GM19025 (cell line): ENCODE data around the gene SRD5A1.

Experiments
- ATAC-seq: cut with Tn5 transposase; IDR thresholded peaks from one replicate; pipeline ENCODE4 v1.9.1; 2021; ENCODE audit warnings: mild to moderate bottlenecking, low read depth, moderate library complexity; ENCODE audit not compliant: unreplicated experiment

Gene SRD5A1, protein sequence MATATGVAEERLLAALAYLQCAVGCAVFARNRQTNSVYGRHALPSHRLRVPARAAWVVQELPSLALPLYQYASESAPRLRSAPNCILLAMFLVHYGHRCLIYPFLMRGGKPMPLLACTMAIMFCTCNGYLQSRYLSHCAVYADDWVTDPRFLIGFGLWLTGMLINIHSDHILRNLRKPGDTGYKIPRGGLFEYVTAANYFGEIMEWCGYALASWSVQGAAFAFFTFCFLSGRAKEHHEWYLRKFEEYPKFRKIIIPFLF

DNA sequence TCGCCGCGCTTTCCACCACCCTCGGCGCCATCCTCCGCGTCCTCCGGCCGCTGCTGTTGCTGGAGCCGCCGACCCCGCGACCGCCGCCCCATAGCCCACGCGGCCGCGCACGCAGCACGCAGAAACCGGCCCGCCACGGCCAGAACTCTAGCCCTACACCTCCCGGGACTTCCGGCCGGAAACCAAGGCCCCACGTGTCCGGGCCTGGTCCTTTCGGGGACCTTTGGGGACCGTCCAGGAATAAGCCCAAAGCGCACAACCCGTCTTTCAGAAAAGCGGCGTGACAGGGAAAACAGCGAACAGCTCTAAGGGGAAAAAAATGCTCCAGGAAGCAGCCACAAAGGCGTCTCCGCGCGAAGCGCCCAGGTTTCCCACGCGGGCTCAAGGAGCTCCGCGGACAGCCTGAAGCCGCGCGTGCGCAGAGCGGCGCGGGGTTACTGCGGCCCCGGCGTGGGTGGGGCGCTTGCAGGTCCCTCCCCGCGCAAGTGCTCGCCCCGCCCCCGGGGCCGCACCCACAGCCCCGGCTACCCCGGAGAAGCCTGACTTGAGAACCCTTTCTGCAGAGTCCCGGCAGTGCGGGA, at the start of gene SRD5A1, which contains the start of gene NSUN2:
Gene SRD5A1, plus strand, starts transcription at position 553 of the 581 bp plus-strand sequence. CDS start 137 bp downstream, outside the sequence.
Gene NSUN2, minus strand, starts transcription at position 157 of the 581 bp plus-strand sequence. Its CDS starts 65 bp downstream, at position 92.
- peak; percentile 88 for ATAC-seq

- no peak for ATAC-seq
These were observed 49.1 kb upstream of the SRD5A1 start for GRCh38 chr5:6584101-6584645.

DNA sequence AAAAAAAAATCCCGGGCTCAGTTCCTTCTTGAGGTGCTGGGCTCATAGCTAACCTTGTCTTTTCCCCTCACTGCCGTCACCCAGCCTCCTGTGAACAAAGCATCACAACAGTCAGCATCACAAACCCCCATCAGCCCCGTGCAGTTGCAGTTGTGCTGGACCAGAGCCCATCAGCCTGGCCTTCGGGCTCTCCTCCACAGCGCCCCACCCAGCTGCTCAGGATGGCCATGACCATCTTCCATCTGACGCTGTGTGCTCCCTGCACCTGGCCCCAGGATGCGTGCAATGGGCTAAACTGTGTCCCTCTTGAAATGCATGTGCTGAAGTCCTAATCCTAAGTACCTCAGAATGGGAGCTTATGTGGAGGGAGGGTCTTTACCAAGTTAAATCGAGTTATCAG, 48.5 kb upstream of the SRD5A1 start:
- ATAC-seq, result no peak

DNA sequence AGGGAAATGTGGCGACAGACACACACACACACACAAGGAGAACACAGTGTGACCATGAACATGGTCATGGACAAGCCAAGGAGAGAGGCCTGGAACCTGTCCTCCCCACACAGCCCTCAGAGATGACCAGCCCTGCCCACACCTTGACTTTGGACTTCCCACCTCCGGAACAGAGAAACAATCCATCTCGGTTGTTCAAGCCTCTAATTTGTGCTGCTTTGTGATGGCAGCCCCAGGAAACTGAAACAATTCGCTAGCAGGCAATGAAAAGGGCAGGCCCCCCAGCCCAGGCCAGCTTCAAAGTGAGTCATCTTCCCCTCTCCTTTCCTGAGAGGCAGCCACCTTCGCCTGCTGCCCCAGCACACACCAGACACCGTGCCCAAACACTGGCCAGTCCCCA, 48.1 kb upstream of the SRD5A1 start:
- no peak for ATAC-seq

- ATAC-seq, result no peak
These were observed 47.1 kb upstream of the SRD5A1 start for GRCh38 chr5:6585939-6586646.

DNA sequence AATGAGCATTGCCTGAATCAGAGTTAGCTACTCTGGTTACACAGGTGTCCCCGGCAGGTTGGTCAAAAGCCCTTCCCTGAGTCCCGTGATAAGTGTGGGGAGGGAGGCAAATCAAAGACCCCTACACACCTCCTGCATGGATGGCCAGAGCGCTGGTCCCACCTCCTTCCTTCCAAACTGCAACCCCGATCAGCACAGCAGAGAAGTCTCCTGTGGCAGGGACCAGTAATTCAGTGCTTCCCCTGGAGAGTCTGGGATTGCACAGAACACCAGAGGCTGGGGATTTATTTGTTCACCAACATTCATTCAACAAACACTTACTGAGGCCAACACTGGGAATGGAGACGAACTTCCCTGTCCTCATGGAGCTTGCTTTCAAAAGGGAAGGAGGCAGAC, 46.6 kb upstream of the SRD5A1 start:
- no peak for ATAC-seq

DNA sequence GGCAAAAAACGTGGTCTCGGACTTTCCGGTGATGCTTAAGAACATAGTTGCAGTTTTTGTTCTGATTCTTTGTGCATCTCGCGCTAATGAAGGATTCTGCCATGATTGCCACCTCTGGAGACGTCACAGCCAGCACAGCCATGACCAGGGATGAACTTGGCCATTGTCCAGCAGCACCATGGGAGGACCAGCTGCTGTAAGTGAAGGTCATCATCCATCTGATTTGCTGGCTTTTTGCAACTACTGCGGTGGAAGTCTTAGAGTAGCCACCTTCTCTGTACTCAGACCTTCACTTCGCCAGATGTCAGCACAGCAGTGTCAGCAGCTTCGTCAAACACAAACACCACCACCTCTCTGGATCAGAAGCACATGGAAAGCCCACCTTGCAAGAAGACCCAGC, 46.1 kb upstream of the SRD5A1 start:
- no peak for ATAC-seq

DNA sequence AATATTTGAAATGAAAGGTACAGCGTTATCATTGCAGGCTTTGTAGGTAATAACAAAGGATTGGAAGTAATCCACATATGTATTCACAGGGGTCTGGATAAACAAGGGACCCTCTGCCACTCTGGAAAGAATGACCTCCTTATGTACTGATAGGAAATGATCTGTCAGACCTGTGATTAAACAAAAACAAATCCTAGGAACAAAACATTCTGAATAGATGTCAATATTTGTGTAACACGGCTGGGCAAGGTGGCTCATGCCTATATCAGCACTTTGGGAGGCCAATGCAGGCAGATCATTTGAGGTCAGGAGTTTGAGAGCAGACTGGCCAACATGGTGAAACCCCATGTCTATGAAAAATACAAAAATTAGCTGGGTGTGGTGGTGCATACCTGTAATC, 42.7 kb upstream of the SRD5A1 start:
- no peak for ATAC-seq

DNA sequence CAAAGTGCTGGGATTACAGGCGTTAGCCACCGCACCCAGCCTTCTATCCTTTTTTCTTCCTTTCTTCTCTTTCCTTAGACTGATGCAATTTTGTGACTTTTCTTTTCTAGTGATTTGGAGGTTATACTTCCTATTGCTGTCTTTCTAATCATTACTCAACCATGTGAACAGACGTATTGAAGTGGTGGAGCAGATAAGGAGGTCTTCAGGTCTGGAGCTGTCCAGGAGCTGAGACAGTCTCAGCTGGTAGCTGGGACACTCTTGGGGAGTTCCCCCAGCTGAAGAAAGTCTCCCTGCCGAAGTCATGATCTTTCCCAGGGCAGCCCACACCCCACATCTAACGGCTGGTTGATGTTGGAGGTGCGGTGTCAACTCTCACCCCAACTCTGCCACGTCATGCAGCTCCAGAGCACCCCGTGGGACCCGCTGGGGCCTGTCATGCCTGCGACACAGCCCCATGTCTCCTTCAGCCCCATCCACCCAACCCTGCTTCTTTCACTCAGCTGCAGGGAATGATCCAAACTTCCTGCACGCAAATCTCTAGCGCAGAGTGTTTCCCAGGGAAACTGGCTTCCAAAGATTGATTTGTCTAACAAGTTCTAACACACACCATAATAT, 41.5 kb upstream of the SRD5A1 start:
- no peak for ATAC-seq

- ATAC-seq, result no peak
These were observed 40.6 kb upstream of the SRD5A1 start for GRCh38 chr5:6592601-6593000.

- no peak for ATAC-seq
These were observed 39.9 kb upstream of the SRD5A1 start for GRCh38 chr5:6593148-6594016.

GRCh38 chr5:6594066-6594465, 39.2 kb upstream of the SRD5A1 start:
- no peak for ATAC-seq

DNA sequence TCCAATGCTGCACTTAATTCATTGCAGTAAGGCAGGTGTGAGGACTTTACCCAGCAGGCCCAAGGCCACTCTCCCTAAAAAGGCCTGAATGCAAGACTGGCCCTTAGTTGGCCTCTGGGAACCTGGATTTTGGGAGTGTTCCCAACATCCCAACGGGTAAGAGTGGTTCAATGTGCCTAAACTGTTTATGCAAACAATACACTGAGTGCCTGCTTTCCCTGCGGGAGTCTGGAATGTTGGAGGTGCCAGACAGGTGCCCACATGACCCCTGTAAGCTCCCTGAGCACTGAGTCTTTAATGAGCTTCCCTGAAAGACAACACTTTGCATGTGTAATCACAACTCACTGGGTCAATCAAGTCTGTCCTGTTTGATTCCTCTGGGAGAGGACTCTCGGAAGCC, 37.8 kb upstream of the SRD5A1 start:
- ATAC-seq, result no peak

GRCh38 chr5:6596388-6596787, 36.9 kb upstream of the SRD5A1 start:
- ATAC-seq, result no peak

DNA sequence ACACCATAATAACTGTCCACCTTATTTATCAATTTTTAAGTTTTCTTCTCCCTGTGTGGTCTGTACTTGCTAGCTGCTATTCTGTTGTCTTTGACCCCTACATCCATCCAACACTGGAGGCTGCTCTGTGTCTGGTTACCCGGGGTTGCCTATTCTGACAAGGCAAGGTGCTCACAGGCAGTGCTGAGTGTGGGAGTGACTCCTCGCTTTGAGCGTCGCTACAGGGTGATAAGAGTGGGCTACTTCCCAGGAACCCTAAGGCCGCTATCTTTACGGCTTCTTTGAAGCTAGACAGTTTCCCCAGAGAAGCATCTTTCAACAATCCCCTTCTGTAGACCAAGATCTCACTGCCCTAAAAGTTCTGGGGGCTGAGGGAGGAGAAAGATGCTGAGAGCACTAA, 35.7 kb upstream of the SRD5A1 start:
- no peak for ATAC-seq

- no peak for ATAC-seq
These were observed 34.8 kb upstream of the SRD5A1 start for GRCh38 chr5:6598351-6598900.

- ATAC-seq, result no peak
These were observed 33.5 kb upstream of the SRD5A1 start for GRCh38 chr5:6599739-6600138.

DNA sequence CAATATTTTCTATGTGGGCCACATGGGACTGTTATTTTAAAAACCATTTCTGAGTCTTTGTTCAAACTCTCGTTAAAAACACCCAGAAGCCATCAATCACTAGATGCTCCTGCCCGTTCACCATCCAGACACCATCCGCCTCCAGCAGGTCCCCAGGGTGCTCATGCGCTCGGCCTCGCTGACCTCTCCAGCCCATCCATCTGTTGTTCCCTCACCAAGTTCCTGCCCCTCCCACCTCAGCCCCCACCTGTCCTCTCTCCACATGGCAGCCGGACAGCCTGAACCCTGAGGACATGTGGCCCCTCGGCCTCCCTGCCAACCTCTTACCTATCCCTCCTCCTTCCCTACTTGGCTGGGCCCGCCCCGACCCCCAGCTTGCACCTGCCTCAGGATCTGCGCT, 32.0 kb upstream of the SRD5A1 start:
- no peak for ATAC-seq

DNA sequence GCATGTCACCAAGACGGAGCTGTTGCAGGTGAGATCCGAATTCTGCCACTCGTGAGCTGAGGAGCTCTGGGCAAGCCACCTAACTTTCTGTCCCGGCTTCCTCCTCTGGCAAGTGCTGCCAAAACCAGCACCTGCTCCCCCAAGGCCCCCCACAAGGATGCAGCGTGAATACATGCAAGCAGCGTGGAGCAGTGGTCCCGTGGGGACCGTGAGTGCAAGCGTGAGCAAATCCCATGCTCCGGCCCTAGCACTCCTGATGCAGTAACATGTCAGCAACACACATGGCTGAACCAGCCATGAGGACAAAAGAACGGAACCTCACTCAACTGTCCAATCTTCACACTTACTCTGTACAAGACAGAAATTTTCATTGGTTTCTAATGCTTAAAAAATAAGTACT, 31.4 kb upstream of the SRD5A1 start:
- no peak for ATAC-seq

- no peak for ATAC-seq
These were observed 30.8 kb upstream of the SRD5A1 start for GRCh38 chr5:6602441-6602840.
